HG02840 (cell line): Measurements from ENCODE around the gene GCG.
A peak's percentile ranks its signal among the peaks of the same experiment; 100 is the strongest.

Experiments used
- ATAC-seq: cut with Tn5 transposase; IDR thresholded peaks from one replicate; pipeline ENCODE4 v1.9.1; 2021; ENCODE audit warnings: mild to moderate bottlenecking, moderate library complexity, moderate number of reproducible peaks; ENCODE audit not compliant: unreplicated experiment, low FRiP score

The GCG gene

GRCh38 chr2:162153608-162154224 lies 1.7 kb upstream of the GCG start:
- ATAC-seq, result peak; percentile 91

GRCh38 chr2:162149940-162150339 lies 2.1 kb downstream of the GCG start:
- ATAC-seq, result no peak

GRCh38 chr2:162149466-162149865 lies 2.6 kb downstream of the GCG start:
- no peak for ATAC-seq

GRCh38 chr2:162148956-162149355 lies 3.1 kb downstream of the GCG start:
- no peak for ATAC-seq

- ATAC-seq, result no peak
Measured at GRCh38 chr2:162143969-162144368, 8.1 kb downstream of the GCG start.

GRCh38 chr2:162138310-162138709 lies 13.7 kb downstream of the GCG start:
- no peak for ATAC-seq

- ATAC-seq, result no peak
Measured at GRCh38 chr2:162127422-162127821, 24.6 kb downstream of the GCG start.

- no peak for ATAC-seq
Measured at GRCh38 chr2:162126527-162126926, 25.5 kb downstream of the GCG start.

- ATAC-seq, result peak; percentile 81
Measured at GRCh38 chr2:162126111-162126519, 25.9 kb downstream of the GCG start.

GRCh38 chr2:162125138-162125537 lies 26.9 kb downstream of the GCG start:
- no peak for ATAC-seq

GRCh38 chr2:162123806-162124758 lies 28.0 kb downstream of the GCG start:
- no peak for ATAC-seq

- no peak for ATAC-seq
Measured at GRCh38 chr2:162118166-162119031, 33.6 kb downstream of the GCG start.

- no peak for ATAC-seq
Measured at GRCh38 chr2:162116352-162116751, 35.7 kb downstream of the GCG start.

GRCh38 chr2:162115076-162115475 lies 37.0 kb downstream of the GCG start:
- ATAC-seq, result no peak

- no peak for ATAC-seq
Measured at GRCh38 chr2:162114271-162114670, 37.8 kb downstream of the GCG start.

GRCh38 chr2:162113776-162114168 lies 38.3 kb downstream of the GCG start:
- ATAC-seq, result no peak

GRCh38 chr2:162113088-162113775 lies 38.8 kb downstream of the GCG start:
- ATAC-seq, result no peak

- no peak for ATAC-seq
Measured at GRCh38 chr2:162111958-162112850, 39.8 kb downstream of the GCG start.

- ATAC-seq, result no peak
Measured at GRCh38 chr2:162107361-162107901, 44.6 kb downstream of the GCG start.
